ENCODE measurements around the gene KRT33A.

DNA sequence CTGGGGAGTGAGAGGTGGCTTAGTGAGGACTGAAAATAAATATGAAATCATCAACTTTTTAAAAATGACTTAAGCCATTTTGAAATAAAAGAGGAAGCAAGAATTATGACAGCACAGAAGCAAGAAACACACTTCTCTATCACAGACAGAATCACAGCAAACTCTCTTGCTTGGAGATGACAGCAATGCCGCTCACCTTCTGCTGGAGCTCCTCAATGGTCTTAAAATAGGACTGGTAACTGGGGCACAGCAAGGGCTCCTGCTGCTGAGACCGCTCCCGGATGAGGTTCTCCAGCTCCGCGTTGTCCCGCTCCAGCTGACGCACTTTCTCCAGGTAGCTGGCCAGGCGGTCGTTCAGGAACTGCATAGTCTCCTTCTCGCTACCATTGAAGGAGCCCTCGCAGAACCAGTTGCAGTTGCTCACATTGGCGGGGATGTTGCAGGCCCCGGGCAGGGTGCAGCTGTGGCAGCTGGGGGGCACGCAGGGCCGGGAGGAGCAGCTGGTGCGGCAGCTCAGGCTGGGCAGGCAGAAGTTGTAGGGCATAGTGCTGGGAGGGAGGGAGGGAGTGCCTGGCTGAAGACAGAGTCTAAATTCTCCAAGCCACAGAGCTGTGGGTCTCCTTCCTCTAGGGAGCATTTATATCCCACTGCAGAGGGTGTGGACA is 46.5 kb upstream of the KRT33A start, which contains the start of gene KRT31:
- TF ChIP-seq, protein P1, sequence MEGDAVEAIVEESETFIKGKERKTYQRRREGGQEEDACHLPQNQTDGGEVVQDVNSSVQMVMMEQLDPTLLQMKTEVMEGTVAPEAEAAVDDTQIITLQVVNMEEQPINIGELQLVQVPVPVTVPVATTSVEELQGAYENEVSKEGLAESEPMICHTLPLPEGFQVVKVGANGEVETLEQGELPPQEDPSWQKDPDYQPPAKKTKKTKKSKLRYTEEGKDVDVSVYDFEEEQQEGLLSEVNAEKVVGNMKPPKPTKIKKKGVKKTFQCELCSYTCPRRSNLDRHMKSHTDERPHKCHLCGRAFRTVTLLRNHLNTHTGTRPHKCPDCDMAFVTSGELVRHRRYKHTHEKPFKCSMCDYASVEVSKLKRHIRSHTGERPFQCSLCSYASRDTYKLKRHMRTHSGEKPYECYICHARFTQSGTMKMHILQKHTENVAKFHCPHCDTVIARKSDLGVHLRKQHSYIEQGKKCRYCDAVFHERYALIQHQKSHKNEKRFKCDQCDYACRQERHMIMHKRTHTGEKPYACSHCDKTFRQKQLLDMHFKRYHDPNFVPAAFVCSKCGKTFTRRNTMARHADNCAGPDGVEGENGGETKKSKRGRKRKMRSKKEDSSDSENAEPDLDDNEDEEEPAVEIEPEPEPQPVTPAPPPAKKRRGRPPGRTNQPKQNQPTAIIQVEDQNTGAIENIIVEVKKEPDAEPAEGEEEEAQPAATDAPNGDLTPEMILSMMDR (IDR thresholded peaks at IDR 0.05; ENCODE audit: low read depth, low read length), result no peak
- TF ChIP-seq, protein P2, sequence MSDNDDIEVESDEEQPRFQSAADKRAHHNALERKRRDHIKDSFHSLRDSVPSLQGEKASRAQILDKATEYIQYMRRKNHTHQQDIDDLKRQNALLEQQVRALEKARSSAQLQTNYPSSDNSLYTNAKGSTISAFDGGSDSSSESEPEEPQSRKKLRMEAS (IDR thresholded peaks at IDR 0.05; ENCODE audit: low read depth, low read length), result no peak
